CD4-positive, alpha-beta T cell treated with Interleukin-4 for 4 hours (primary cell): ENCODE results near the gene MAP1S.
A peak's percentile ranks its signal among the peaks of the same experiment; 100 is the strongest.
"Not testable (repeated sequence)": the region's sequence is repeated elsewhere in the genome, so short reads cannot be mapped to it uniquely, and the experiment has no call there.

Experiments used
- DNase-seq: peaks from one replicate; pipeline ENCODE4 v3.0.0-alpha.2; 2020

MAP1S gene

DNA sequence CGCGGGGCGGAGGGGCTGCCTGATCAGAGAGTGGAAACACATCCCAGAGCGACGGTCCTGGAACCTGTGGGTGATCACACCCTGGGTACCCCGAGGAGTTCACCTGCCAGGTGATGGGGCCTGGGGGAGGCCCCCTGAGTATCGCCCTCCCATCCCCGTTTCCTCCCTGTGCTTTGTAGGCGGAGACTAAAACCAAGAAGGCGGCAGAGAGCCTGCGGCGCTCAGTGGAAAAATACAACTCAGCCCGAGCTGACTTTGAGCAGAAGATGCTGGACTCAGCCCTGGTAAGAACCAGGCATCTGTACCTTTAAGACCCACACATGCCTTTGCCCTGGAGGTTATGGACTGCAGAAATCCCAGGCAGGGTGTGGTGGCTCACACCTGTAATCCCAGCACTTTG, 51.3 kb downstream of the MAP1S start:
- DNase-seq: no peak

DNA sequence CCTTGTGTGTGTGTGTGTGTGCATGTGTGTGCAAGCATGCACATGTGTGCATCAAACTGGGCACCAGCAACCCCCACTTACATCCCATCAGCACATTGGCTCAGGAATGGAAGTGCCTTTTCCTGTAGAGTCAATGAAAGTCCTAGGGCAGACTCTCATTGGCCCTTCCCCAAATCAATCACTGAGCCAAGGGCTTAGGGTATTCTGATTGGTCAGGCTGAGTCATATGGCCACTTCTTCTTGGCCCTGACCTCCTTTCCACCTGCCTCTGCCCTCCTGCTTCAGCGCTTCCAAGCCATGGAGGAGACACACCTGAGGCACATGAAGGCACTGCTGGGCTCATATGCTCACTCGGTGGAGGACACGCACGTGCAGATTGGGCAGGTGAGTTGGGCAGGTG, 52.9 kb downstream of the MAP1S start:
- DNase-seq: no peak

DNA sequence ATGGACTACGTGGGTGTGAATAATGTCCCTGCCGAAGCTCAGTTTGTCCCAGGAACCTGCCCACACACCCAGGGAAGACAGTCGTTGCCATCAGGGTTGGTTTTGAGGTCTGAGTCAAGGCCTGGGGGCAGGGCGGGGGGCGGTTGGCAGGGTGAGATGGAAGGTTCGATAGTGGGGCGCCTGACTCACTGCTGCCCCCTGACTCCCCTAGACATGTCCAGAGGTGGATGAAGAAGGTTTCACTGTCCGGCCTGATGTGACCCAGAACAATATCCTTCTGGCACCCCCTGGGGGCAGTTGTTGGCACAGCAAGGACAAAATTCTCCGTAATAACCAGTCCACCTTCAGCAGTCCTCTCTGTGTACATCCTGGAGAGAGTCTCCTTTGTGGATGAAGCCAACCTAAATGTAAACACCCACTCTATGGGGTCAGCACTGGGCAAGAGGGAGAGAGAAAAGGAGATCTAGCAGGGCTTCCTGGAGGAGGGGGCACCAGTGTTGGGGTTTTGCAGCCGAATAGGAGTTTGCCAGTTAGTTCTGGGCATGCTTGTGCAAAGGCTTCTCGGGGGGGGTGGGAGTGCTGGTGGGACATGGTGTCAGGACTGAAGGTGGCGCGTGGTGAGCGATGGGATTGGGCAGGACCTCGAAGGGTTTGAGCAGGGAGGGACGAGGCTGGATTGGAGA, 56.1 kb downstream of the MAP1S start:
- peak; percentile 35 for DNase-seq

DNA sequence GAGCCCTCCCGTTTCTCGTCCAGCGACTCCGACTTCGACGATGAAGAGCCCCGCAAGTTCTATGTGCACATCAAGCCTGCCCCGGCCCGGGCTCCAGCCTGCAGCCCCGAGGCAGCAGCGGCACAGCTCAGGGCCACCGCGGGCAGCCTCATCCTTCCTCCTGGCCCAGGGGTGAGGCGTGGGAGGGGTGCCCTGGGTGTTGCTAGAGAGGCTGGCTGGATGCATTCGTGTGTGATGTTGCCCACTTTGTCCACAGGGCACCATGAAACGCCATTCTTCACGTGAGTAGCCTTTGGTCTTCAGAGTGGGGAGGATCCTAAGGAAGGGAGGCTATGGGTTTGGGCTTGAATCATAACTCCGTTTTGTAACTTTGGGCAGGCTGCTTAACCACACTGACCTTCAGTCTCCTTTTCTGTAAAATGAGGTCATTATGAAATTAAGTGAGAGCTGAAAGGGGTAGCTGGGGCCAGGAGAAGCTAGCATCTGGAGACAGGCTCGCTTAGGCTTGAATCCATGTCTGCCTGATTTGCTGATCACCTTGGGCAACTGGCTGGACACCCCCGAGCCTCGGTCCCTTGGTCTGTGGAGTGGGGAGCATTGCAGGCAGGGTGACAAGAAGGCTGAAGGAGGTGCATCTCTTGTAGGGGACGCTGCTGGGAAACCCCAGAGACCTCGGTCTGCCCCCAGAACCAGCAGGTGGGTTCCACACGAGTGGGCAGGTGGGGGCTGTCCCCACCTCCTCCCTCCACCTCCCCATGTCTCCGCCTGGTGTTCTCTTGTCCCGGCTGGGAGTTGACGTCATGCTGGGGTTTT, 56.9 kb downstream of the MAP1S start:
- DNase-seq: no peak

DNA sequence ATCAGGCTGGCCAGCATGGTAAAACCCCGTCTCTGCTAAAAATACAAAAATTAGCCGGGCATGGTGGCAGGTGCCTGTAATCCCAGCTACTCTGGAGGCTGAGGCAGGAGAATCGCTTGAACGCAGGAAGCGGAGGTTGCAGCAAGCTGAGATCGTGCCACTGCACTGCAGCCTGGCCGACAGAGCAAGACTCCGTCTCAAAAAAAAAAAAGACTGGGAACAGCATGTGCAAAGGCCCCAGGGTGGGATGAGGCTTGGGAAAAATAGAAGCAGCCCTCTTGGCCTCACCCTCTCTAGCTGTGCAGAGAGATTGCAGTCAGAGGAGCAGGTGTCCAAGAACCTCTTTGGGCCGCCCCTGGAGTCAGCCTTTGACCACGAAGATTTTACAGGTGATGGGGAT, 58.6 kb downstream of the MAP1S start:
- not testable (repeated sequence) for DNase-seq

DNA sequence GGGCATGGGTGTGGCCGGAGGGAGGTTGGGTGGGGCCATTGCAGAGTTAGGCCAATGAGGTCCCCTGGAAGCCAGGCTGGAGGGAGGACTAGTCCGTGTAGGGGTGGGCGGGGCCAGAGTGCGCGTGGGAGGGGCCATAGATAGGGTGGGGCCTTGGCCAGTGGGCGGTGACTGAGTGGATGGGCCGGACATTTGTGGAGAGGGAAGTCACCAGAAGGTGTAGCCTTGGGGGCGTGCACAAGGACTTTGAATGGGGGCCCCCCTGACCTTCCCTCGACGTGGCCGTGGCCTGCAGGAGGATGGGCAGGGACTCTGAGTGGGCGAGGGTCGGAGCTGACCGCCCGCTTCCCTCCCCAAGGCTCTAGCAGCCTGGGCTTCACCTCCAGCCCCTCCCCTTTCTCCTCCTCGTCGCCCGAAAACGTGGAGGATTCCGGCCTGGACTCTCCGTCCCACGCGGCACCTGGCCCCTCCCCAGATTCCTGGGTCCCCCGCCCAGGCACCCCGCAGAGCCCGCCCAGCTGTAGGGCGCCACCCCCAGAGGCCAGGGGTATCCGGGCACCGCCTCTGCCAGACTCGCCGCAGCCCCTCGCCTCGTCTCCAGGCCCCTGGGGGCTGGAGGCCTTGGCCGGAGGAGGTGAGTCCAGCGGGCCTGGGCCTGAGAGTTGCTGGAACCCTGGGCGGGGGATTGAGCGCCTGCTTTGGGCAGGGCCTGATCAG, 59.1 kb downstream of the MAP1S start:
- no peak for DNase-seq

DNA sequence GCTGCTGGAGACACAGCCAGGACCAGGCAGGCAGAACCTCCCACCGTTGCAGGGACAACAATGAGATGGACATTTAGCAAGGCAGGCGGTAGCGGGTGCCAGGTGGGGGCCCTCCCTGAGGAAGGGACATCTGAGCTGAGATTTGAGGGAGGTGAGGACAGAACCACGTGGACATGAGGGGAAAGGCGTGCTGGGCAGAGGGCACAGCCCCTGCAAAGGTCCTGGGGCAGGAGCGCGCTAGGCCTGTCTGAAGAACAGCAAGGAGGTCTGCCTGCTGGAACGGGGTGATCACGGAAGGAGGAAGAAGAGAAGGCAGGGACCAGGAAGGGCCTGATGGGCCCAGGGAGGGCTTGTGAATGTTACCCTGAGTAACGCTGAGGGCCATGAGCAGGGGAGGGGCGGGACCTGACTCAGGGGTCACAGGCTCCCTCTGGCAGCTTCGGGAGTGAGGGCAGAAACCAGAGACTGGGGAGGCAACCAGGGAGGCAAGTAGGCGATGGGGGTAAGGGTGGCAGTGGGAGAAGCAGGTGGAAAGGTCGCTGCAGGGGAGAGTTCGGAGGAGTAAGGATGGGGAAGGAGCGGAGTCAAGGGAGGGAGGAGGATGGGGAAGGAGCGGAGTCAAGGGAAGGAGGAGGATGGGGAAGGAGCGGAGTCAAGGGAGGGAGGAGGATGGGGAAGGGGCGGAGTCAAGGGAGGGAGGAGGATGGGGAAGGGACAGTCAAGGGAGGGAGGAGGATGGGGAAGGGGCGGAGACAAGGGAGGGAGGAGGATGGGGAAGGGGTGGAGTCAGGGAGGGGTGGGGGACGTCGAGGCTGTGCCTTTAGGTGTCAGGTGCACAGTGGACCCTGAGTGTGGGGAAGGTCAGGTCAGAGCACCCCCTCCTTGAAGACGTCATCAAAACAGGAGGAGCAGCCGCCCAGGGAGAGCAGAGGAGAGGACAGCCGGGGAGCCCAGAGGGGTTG, 60.0 kb downstream of the MAP1S start:
- no peak for DNase-seq

DNA sequence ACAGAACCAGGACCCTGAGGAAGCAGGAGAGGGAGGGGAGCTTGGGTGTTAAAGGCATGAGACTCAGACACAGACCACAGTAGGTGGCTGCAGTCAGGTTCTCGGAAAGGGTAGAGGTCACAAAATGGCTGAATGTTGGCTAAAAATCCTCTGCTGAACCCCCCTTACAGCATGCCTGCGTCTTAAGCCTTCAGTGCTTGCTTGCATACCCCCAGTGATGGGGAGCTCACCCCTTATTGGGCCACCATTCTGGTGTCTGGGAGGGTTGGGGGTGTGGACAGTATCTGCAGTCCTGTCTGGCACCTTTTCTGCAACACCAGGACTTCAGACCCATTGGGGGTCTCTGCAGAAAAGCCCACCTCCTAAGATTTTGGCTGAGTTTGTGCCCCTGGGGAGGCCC, 61.5 kb downstream of the MAP1S start:
- no peak for DNase-seq

DNA sequence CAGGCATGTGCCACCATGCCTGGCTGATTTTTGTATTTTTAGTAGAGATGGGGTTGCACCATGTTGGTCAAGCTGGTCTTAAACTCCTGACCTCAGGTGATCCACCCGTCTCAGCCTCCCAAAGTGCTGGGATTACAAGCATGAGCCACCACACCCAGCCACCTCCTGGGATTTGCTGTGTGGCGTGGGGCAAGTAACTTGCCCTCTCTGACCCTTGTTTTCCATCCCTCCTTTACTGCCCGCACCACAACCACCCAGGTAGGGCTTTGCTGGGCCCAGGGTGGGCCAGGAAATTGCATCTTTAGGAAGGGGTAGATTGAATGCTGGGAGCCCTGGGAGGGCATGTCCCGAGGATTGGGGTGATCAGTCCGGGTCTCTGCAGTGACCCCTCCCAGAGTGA, 64.4 kb downstream of the MAP1S start:
- DNase-seq: not testable (repeated sequence)
